ENCODE measurements around the gene TXLNG. TPM values are rescaled to one million over a fixed set of nuclear protein-coding genes. Genes with fewer than 3 reads are reported as not detected.

Gene TXLNG
- total RNA-seq, 4 donors from 2014 or later, result 9.6 to 13.6 (median 11.9) TPM

GRCh38 chrX:16785247-16786138, 773 bp upstream of the TXLNG start:
- no peak for DNase-seq (ENCODE audit: extremely low spot score)
- 16% methylated on average over 38 of the region's 39 CpGs for whole genome bisulfite sequencing
- intact Hi-C loops (cut with DNase I), result loop anchor here (5.0 kb wide), 2 partner anchors 63 to 82 kb away; no protein-coding TSS in a partner anchor
- no peak for TF ChIP-seq EP300 (IDR thresholded peaks at IDR 0.05)
- no peak for TF ChIP-seq POLR2A (IDR thresholded peaks at IDR 0.05; ENCODE audit: low read depth)
- no peak for TF ChIP-seq CTCF (IDR thresholded peaks at IDR 0.05)
- no peak for TF ChIP-seq POLR2AphosphoS5 (IDR thresholded peaks at IDR 0.05)
- peaks cover 11 to 26% (median 16%) of the 10 kb centered on the region in 4 donors for H3K4me1 ChIP-seq
- peaks cover 0 to under 1% (median 0%) of the 10 kb centered on the region in 4 donors for H3K36me3 ChIP-seq
- no peaks in the 10 kb centered on the region for H3K27me3 ChIP-seq
- peak overlapping the region; percentile 61 to 94 (median 90) for H3K27ac ChIP-seq (replicated peaks in 1 of 4)
- peak overlapping the region; percentile 72 to 97 (median 80) for H3K4me3 ChIP-seq
- H3K9me3 ChIP-seq, result no peaks in the 10 kb centered on the region

- H3K9me3 ChIP-seq, result no peaks in the 10 kb centered on the region
- peak overlapping the region; percentile 88 to 94 (median 90) for H3K27ac ChIP-seq (replicated peaks in 1 of 4)
- WGBS, result 6% methylated on average over 38 of the region's 73 CpGs
- H3K27me3 ChIP-seq, result no peaks in the 10 kb centered on the region
- DNase-seq (ENCODE audit: extremely low spot score), result no peak
- H3K4me3 ChIP-seq, result peak overlapping the region; percentile 72 to 97 (median 80)
- intact Hi-C loops (cut with DNase I), result loop anchor here (5.0 kb wide), 2 partner anchors 65 to 80 kb away; no protein-coding TSS in a partner anchor
- TF ChIP-seq POLR2AphosphoS5 (IDR thresholded peaks at IDR 0.05), result peak in 1 of 2 donors; percentile 38
- TF ChIP-seq CTCF (IDR thresholded peaks at IDR 0.05), result no peak
- H3K36me3 ChIP-seq, result peaks cover 0 to 8% (median 2%) of the 10 kb centered on the region in 4 donors
- H3K4me1 ChIP-seq, result peaks cover 11 to 26% (median 16%) of the 10 kb centered on the region in 4 donors
Measured at GRCh38 chrX:16786791-16787735, 797 bp downstream of the TXLNG start.

GRCh38 chrX:16788477-16788876, 2.2 kb downstream of the TXLNG start:
- intact Hi-C loops (cut with DNase I), result loop anchor here (5.0 kb wide), 2 partner anchors 66 to 79 kb away; no protein-coding TSS in a partner anchor
- Histone ChIP-seq H3K4me3 (no peak overlapping the region), H3K27ac (replicated peaks in 1 of 4) (no peak overlapping the region), H3K36me3 (peaks cover 0 to 8% (median 3%) of the 10 kb centered on the region in 4 donors), H3K4me1 (peaks cover 11 to 26% (median 16%) of the 10 kb centered on the region in 4 donors), H3K9me3 (no peaks in the 10 kb centered on the region), H3K27me3 (no peaks in the 10 kb centered on the region)
- DNase-seq (ENCODE audit: extremely low spot score), result no peak
- TF ChIP-seq POLR2AphosphoS5 (IDR thresholded peaks at IDR 0.05) (peak in 1 of 2 donors; percentile 24), POLR2A (IDR thresholded peaks at IDR 0.05; ENCODE audit: low read depth) (no peak)
- 66% methylated on average over 5 of the region's 5 CpGs for WGBS

GRCh38 chrX:16796298-16796697, 10.0 kb downstream of the TXLNG start:
- no peaks in the 10 kb centered on the region for H3K27me3 ChIP-seq
- intact Hi-C loops (cut with DNase I), result no loop called here

More at GRCh38 chrX:16796298-16796697, 10.0 kb downstream of the TXLNG start:
- H3K4me3 ChIP-seq, result no peak overlapping the region
- TF ChIP-seq POLR2AphosphoS5 (IDR thresholded peaks at IDR 0.05) (no peak), CTCF (IDR thresholded peaks at IDR 0.05) (no peak), EP300 (IDR thresholded peaks at IDR 0.05) (no peak), POLR2A (IDR thresholded peaks at IDR 0.05; ENCODE audit: low read depth) (no peak)
- no peak for DNase-seq (ENCODE audit: extremely low spot score)
- WGBS, result 88% methylated on average over 4 of the region's 4 CpGs
- peaks cover 0 to 12% (median 3%) of the 10 kb centered on the region in 4 donors for H3K4me1 ChIP-seq
- H3K27ac ChIP-seq (replicated peaks in 1 of 4), result no peak overlapping the region
- H3K36me3 ChIP-seq, result peaks cover 0 to 29% (median 14%) of the 10 kb centered on the region in 4 donors
- H3K9me3 ChIP-seq, result no peaks in the 10 kb centered on the region
